HCT116 (cell line): ENCODE results near the gene GSDMA. TPM values are rescaled to one million over a fixed set of nuclear protein-coding genes. Genes with fewer than 3 reads are reported as not detected.

Experiments
- ATAC-seq: fragments of 200-7000 bp; cut with Tn5 transposase; 2 replicates; pipeline ENCODE4 v1.9.1; 2020; ENCODE audit warnings: mild to moderate bottlenecking, moderate library complexity
- BruUV-seq: library from RNA; stranded (reverse); fragments of 400-500 nt; replicated peaks from 2 replicates; lab custom pipeline; 2021; lab: Mats Ljungman, UMichigan
- CTCF ChIA-PET: fragments of 300-600 bp; sonication (Branson Sonifier 250); formaldehyde crosslinking; loops from one replicate; lab custom pipeline; 2021; ENCODE audit warnings: antibody characterized with exemption; lab: Charles Lee
- POLR2A ChIA-PET: fragments of 300-600, 350-600 bp; sonication (Branson Sonifier 250); formaldehyde crosslinking; loops from one replicate; lab custom pipeline; 2021; ENCODE audit warnings: antibody characterized with exemption; lab: Charles Lee
- RAD21 ChIA-PET, 2 experiments: fragments of 300-600 bp; sonication (Branson Sonifier 250); formaldehyde crosslinking; loops; one replicate each; lab custom pipeline; 2023; ENCODE audit warnings: low total read pairs in 2 of 2; ENCODE audit not compliant: uncharacterized antibody in 2 of 2, unreplicated experiment in 2 of 2, low non-redundant PET in 1 of 2; lab: Charles Lee
- DNase-seq: peaks from one replicate; pipeline ENCODE4 v3.0.0-alpha.2; 2010; ENCODE audit warnings: low read depth, low spot score
- H2AFZ ChIP-seq: fragments of 200-600 bp; shearing (Covaris generic), sonication (generic); 2 replicates; pipeline ENCODE4 v1.6.1; 2017; ENCODE audit warnings: low read depth, mixed run types, mixed read lengths, antibody characterized with exemption, low read length; ENCODE audit not compliant: poor library complexity, severe bottlenecking
- H3K27ac ChIP-seq: 2 replicates; pipeline ENCODE4 v1.5.1; 2012; ENCODE audit warnings: low read depth, low read length
- H3K27me3 ChIP-seq: fragments of 200-600 bp; sonication (generic); 2 replicates; pipeline ENCODE4 v1.6.1; 2016; ENCODE audit warnings: mixed run types, low read length, mixed read lengths; ENCODE audit not compliant: insufficient read depth
- H3K36me3 ChIP-seq, 2 experiments: fragments of 200-500 bp in 1 of 2; fragments of 200-600 bp in 1 of 2; sonication (Bioruptor generic) in 1 of 2; sonication (generic) in 1 of 2; 2 replicates each; pipeline versions ENCODE4 v1.5.1 to v1.6.1; 2014 to 2016; ENCODE audit warnings: low read length in 2 of 2, inconsistent platforms in 1 of 2, mixed read lengths in 1 of 2, mixed run types in 1 of 2; ENCODE audit not compliant: insufficient read depth in 2 of 2, control insufficient read depth in 1 of 2
- H3K4me1 ChIP-seq, 2 experiments: fragments of 200-600 bp in 1 of 2; sonication (generic) in 1 of 2; 2 replicates each; pipeline versions ENCODE4 v1.5.1 to v1.6.1; 2012 to 2017; ENCODE audit warnings: low read length in 2 of 2, inconsistent platforms in 1 of 2, mild to moderate bottlenecking in 1 of 2, mixed read lengths in 1 of 2, mixed run types in 1 of 2, moderate library complexity in 1 of 2; ENCODE audit not compliant: insufficient read depth in 2 of 2, control insufficient read depth in 1 of 2
- H3K4me2 ChIP-seq: fragments of 200-600 bp; sonication (generic); 2 replicates; pipeline ENCODE4 v1.6.1; 2017; ENCODE audit warnings: mixed run types, low read length, mixed read lengths
- H3K4me3 ChIP-seq, 2 experiments: fragments of 200-600 bp in 1 of 2; sonication (generic) in 1 of 2; replicated peaks in 1 of 2; 2 replicates each; pipeline ENCODE4 v1.5.1; 2011 to 2016; ENCODE audit warnings: low read length in 2 of 2, control low read depth in 1 of 2, low read depth in 1 of 2, mild to moderate bottlenecking in 1 of 2, mixed read lengths in 1 of 2, mixed run types in 1 of 2
- H3K79me2 ChIP-seq: fragments of 200-600 bp; sonication (generic); 2 replicates; pipeline ENCODE4 v1.6.1; 2017; ENCODE audit warnings: mild to moderate bottlenecking, mixed run types, low read length, moderate library complexity, mixed read lengths; ENCODE audit not compliant: insufficient read depth
- H3K9ac ChIP-seq: fragments of 200-600 bp; sonication (generic); 2 replicates; pipeline ENCODE4 v1.6.1; 2016; ENCODE audit warnings: low read length, mixed read lengths
- H3K9me2 ChIP-seq: fragments of 200-600 bp; sonication (generic), shearing (Covaris generic); 2 replicates; pipeline ENCODE4 v1.6.1; 2017; ENCODE audit warnings: mixed run types, mild to moderate bottlenecking, moderate library complexity; ENCODE audit not compliant: insufficient read depth
- H3K9me3 ChIP-seq, 2 experiments: fragments of 200-500 bp in 1 of 2; fragments of 200-600 bp in 1 of 2; sonication (Bioruptor generic) in 1 of 2; sonication (generic) in 1 of 2; 2 replicates each; pipeline ENCODE4 v1.6.1; 2014 to 2017; ENCODE audit warnings: low read length in 2 of 2, mixed read lengths in 2 of 2, inconsistent platforms in 1 of 2, low read depth in 1 of 2, mild to moderate bottlenecking in 1 of 2, mixed run types in 1 of 2, moderate library complexity in 1 of 2; ENCODE audit not compliant: control insufficient read depth in 1 of 2, insufficient read depth in 1 of 2
- H4K20me1 ChIP-seq: fragments of 200-600 bp; sonication (generic), shearing (Covaris generic); 2 replicates; pipeline ENCODE4 v1.6.1; 2017; ENCODE audit warnings: mixed run types, mild to moderate bottlenecking, moderate library complexity; ENCODE audit not compliant: insufficient read depth
- FOSL1 ChIP-seq: IDR thresholded peaks from 2 replicates; pipeline ENCODE4 v1.6.1; 2012; ENCODE audit warnings: low read depth
- JUND ChIP-seq: IDR thresholded peaks from 2 replicates; pipeline ENCODE4 v1.6.1; 2012
- MAX ChIP-seq: IDR thresholded peaks from 2 replicates; pipeline ENCODE4 v1.6.1; 2012
- RAD21 ChIP-seq: IDR thresholded peaks from 2 replicates; pipeline ENCODE4 v1.6.1; 2012; ENCODE audit warnings: low read depth, mild to moderate bottlenecking
- SRF ChIP-seq: IDR thresholded peaks from 2 replicates; pipeline ENCODE4 v1.6.1; 2012; ENCODE audit warnings: low read depth
- intact Hi-C: fragments of 100-400 bp; cut with micrococcal nuclease; formaldehyde crosslinking; loops from 2 replicates; pipeline ENCODE4 v1.10.0; 2022
- total RNA-seq: library from RNA; stranded (reverse); gene quantifications from one replicate; pipeline ENCODE4 v1.2.1, GENCODE V29; 2021; ENCODE audit not compliant: unreplicated experiment
- TF ChIP-seq, protein P1 (sequence below): IDR thresholded peaks from 2 replicates; pipeline ENCODE4 v1.6.1; 2011; ENCODE audit warnings: mild to moderate bottlenecking, low read length, moderate library complexity; ENCODE audit not compliant: insufficient replicate concordance; ENCODE audit errors: extremely low read depth
- TF ChIP-seq, protein P2 (sequence below): IDR thresholded peaks from 2 replicates; pipeline ENCODE4 v1.6.1; 2012; ENCODE audit warnings: low read depth

Gene GSDMA
- total RNA-seq, 1 experiment from 2014 or later, result not detected

GRCh38 chr17:39950871-39951348 is 11.9 kb upstream of the GSDMA start:
- ChIA-PET RAD21 (no interaction called here), POLR2A (no interaction called here), CTCF (no interaction called here)
- Histone ChIP-seq H3K9ac (no peak overlapping the region), H4K20me1 (no peaks in the 10 kb centered on the region), H3K9me2 (no peaks in the 10 kb centered on the region), H3K79me2 (no peaks in the 10 kb centered on the region), H3K36me3 (no peaks in the 10 kb centered on the region), H3K4me2 (no peak overlapping the region), H2AFZ (no peak overlapping the region), H3K9me3 (no peaks in the 10 kb centered on the region), H3K4me3 (no peak overlapping the region), H3K27ac (no peak overlapping the region), H3K4me1 (peaks cover 13 to 21% of the 10 kb centered on the region in 2 experiments), H3K27me3 (no peaks in the 10 kb centered on the region)
- ATAC-seq (no peak), DNase-seq (no peak)
- TF ChIP-seq, protein P1, sequence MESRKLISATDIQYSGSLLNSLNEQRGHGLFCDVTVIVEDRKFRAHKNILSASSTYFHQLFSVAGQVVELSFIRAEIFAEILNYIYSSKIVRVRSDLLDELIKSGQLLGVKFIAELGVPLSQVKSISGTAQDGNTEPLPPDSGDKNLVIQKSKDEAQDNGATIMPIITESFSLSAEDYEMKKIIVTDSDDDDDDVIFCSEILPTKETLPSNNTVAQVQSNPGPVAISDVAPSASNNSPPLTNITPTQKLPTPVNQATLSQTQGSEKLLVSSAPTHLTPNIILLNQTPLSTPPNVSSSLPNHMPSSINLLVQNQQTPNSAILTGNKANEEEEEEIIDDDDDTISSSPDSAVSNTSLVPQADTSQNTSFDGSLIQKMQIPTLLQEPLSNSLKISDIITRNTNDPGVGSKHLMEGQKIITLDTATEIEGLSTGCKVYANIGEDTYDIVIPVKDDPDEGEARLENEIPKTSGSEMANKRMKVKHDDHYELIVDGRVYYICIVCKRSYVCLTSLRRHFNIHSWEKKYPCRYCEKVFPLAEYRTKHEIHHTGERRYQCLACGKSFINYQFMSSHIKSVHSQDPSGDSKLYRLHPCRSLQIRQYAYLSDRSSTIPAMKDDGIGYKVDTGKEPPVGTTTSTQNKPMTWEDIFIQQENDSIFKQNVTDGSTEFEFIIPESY, result no peak
- TF ChIP-seq JUND, result no peak
- no peak for TF ChIP-seq SRF
- no peak for TF ChIP-seq RAD21
- no peak for TF ChIP-seq MAX
- no peak for TF ChIP-seq FOSL1
- TF ChIP-seq, protein P2, sequence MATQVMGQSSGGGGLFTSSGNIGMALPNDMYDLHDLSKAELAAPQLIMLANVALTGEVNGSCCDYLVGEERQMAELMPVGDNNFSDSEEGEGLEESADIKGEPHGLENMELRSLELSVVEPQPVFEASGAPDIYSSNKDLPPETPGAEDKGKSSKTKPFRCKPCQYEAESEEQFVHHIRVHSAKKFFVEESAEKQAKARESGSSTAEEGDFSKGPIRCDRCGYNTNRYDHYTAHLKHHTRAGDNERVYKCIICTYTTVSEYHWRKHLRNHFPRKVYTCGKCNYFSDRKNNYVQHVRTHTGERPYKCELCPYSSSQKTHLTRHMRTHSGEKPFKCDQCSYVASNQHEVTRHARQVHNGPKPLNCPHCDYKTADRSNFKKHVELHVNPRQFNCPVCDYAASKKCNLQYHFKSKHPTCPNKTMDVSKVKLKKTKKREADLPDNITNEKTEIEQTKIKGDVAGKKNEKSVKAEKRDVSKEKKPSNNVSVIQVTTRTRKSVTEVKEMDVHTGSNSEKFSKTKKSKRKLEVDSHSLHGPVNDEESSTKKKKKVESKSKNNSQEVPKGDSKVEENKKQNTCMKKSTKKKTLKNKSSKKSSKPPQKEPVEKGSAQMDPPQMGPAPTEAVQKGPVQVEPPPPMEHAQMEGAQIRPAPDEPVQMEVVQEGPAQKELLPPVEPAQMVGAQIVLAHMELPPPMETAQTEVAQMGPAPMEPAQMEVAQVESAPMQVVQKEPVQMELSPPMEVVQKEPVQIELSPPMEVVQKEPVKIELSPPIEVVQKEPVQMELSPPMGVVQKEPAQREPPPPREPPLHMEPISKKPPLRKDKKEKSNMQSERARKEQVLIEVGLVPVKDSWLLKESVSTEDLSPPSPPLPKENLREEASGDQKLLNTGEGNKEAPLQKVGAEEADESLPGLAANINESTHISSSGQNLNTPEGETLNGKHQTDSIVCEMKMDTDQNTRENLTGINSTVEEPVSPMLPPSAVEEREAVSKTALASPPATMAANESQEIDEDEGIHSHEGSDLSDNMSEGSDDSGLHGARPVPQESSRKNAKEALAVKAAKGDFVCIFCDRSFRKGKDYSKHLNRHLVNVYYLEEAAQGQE, result no peak
- intact Hi-C loops, result loop anchor here (10.0 kb wide), 1 partner anchor 216 kb away; the partner anchor contains the start of genes GRB7 and MIEN1
- no TSS peak for BruUV-seq
